CD4-positive, alpha-beta memory T cell (primary cell): Measurements from ENCODE around the gene NAB2. TPM values are rescaled to one million over a fixed set of nuclear protein-coding genes. Genes with fewer than 3 reads are reported as not detected.
"Not testable (repeated sequence)": the region's sequence is repeated elsewhere in the genome, so short reads cannot be mapped to it uniquely, and the experiment has no call there.

Experiments used
- CTCF ChIA-PET: fragments of 350-600 bp; sonication (Branson Sonifier 250); formaldehyde crosslinking; loops from one replicate; lab custom pipeline; 2021; ENCODE audit warnings: inconsistent platforms; ENCODE audit not compliant: partially characterized antibody; lab: Charles Lee
- POLR2A ChIA-PET: fragments of 350-600 bp; sonication (Branson Sonifier 250); formaldehyde crosslinking; loops from one replicate; lab custom pipeline; 2021; ENCODE audit not compliant: partially characterized antibody; lab: Charles Lee
- DNase-seq, 5 donors: peaks; one replicate each; pipeline versions ENCODE4 v3.0.0 to v3.0.0-alpha.2; 2020 to 2022; ENCODE audit warnings: mixed read lengths in 1 of 5
- H3K27ac ChIP-seq: one replicate; pipeline ENCODE4 v1.7.0; 2013; ENCODE audit warnings: low read depth, low read length
- H3K27me3 ChIP-seq: 2 replicates; pipeline ENCODE4 v1.7.0; 2013; ENCODE audit warnings: mild to moderate bottlenecking, low read length, moderate library complexity; ENCODE audit not compliant: insufficient read depth
- H3K36me3 ChIP-seq: 2 replicates; pipeline ENCODE4 v1.7.0; 2013; ENCODE audit warnings: mild to moderate bottlenecking, low read length, moderate library complexity; ENCODE audit not compliant: insufficient read depth
- H3K4me1 ChIP-seq: 2 replicates; pipeline ENCODE4 v1.7.0; 2013; ENCODE audit warnings: mild to moderate bottlenecking, low read length, moderate library complexity; ENCODE audit not compliant: insufficient read depth
- H3K4me3 ChIP-seq, 2 donors: one replicate each; pipeline ENCODE4 v1.7.0; 2013; ENCODE audit warnings: low read length in 2 of 2, mild to moderate bottlenecking in 1 of 2
- H3K9me3 ChIP-seq, 2 donors: one replicate each; pipeline ENCODE4 v1.7.0; 2013; ENCODE audit warnings: low read length in 2 of 2, control low read depth in 1 of 2; ENCODE audit not compliant: control insufficient read depth in 1 of 2
- H3K27ac Mint-ChIP-seq, 7 donors: one replicate each; pipeline ENCODE4 v1.8.0; 2020 to 2021; ENCODE audit warnings: mixed read lengths in 7 of 7, mild to moderate bottlenecking in 6 of 7, inconsistent platforms in 3 of 7, moderate library complexity in 3 of 7
- H3K27me3 Mint-ChIP-seq, 2 donors: one replicate each; pipeline ENCODE4 v1.8.0; 2020 to 2021; ENCODE audit warnings: mixed read lengths in 2 of 2
- H3K36me3 Mint-ChIP-seq, 2 donors: one replicate each; pipeline ENCODE4 v1.8.0; 2020 to 2021; ENCODE audit warnings: mixed read lengths in 2 of 2, inconsistent platforms in 1 of 2, mild to moderate bottlenecking in 1 of 2
- H3K4me1 Mint-ChIP-seq, 4 donors: one replicate each; pipeline ENCODE4 v1.8.0; 2020 to 2021; ENCODE audit warnings: mixed read lengths in 4 of 4, mild to moderate bottlenecking in 1 of 4
- H3K4me3 Mint-ChIP-seq, 8 donors: one replicate each; pipeline ENCODE4 v1.8.0; 2020 to 2021; ENCODE audit warnings: mixed read lengths in 8 of 8, mild to moderate bottlenecking in 7 of 8, moderate library complexity in 6 of 8, inconsistent platforms in 3 of 8
- H3K9me3 Mint-ChIP-seq, 8 donors: one replicate each; pipeline ENCODE4 v1.8.0; 2020 to 2021; ENCODE audit warnings: mixed read lengths in 8 of 8, mild to moderate bottlenecking in 5 of 8, inconsistent platforms in 3 of 8, moderate library complexity in 1 of 8
- intact Hi-C: fragments of 100-400 bp; cut with micrococcal nuclease; formaldehyde crosslinking; loops from one replicate; pipeline ENCODE4 v1.15.1; 2023
- polyA plus RNA-seq, 2 donors: library from polyadenylated mRNA; unstranded; fragments of 300-500 nt; fragmentation: Illumina TruSeq; gene quantifications; one replicate each; pipeline ENCODE4 v1.2.3, GENCODE V29; 2021
- total RNA-seq, 2 experiments: library from RNA; stranded (reverse); gene quantifications; one replicate each; pipeline ENCODE4 v1.2.3, GENCODE V29; 2021

NAB2 gene
- total and polyA plus RNA-seq, 4 experiments from 2014 or later: 0.41 to 19.5 (median 9.6) TPM

GRCh38 chr12:57063991-57064685 is 24.8 kb upstream of the NAB2 start:
- peak; percentile 77 to 88 (median 84) for DNase-seq
- H3K27ac Mint-ChIP-seq: peak overlapping the region; percentile 79 to 99 (median 96)
- no peaks in the 10 kb centered on the region for H3K9me3 ChIP-seq
- H3K36me3 ChIP-seq: peaks cover 7% of the 10 kb centered on the region
- H3K4me3 ChIP-seq: peak overlapping the region; percentile 5 to 24
- ChIA-PET CTCF (interaction anchor here (0.7 to 19.9 kb wide), 5 partner anchors 16 to 66 kb away, joined by 3 to 458 read pairs (median 25); partner anchors contain the start of genes STAT6 and ZBTB39), POLR2A (interaction anchor here (4.7 kb wide), 1 partner anchor 47 kb away, joined by 90 read pairs; the partner anchor contains the start of gene STAT6)
- peaks cover 14 to 27% of the 10 kb centered on the region in 2 donors for H3K36me3 Mint-ChIP-seq
- H3K9me3 Mint-ChIP-seq: no peaks in the 10 kb centered on the region
- peaks cover 15 to 33% (median 20%) of the 10 kb centered on the region in 4 donors for H3K4me1 Mint-ChIP-seq
- peak overlapping the region; percentile 73 to 85 (median 82) for H3K4me3 Mint-ChIP-seq
- H3K27me3 Mint-ChIP-seq: no peaks in the 10 kb centered on the region
- H3K27ac ChIP-seq: peak overlapping the region; percentile 74
- intact Hi-C loops: loop anchor here (1.0 to 2.0 kb wide), 3 partner anchors 15 to 48 kb away; partner anchors contain the start of gene NEMP1
- no peaks in the 10 kb centered on the region for H3K27me3 ChIP-seq
- H3K4me1 ChIP-seq: peaks cover 30% of the 10 kb centered on the region

- H3K4me1 ChIP-seq: peaks cover 42% of the 10 kb centered on the region
- peak overlapping the region in 6 of 7 donors; percentile 9 to 73 (median 44) for H3K27ac Mint-ChIP-seq
- no peaks in the 10 kb centered on the region for H3K27me3 Mint-ChIP-seq
- H3K4me3 Mint-ChIP-seq: no peak overlapping the region
- CTCF ChIA-PET: interaction anchor here (1.1 to 19.9 kb wide), 5 partner anchors 43 to 61 kb away, joined by 3 to 458 read pairs (median 10); partner anchors contain the start of genes STAT6 and ZBTB39
- H3K27me3 ChIP-seq: no peaks in the 10 kb centered on the region
- H3K36me3 ChIP-seq: no peaks in the 10 kb centered on the region
- no peaks in the 10 kb centered on the region for H3K9me3 Mint-ChIP-seq
- no peaks in the 10 kb centered on the region for H3K9me3 ChIP-seq
- H3K4me3 ChIP-seq: no peak overlapping the region
- POLR2A ChIA-PET: interaction anchor here (4.7 kb wide), 1 partner anchor 45 kb away, joined by 90 read pairs; the partner anchor contains the start of gene STAT6
- H3K36me3 Mint-ChIP-seq: peaks cover 22 to 26% of the 10 kb centered on the region in 2 donors
- H3K4me1 Mint-ChIP-seq: peaks cover 21 to 44% (median 27%) of the 10 kb centered on the region in 4 donors
- intact Hi-C loops: loop anchor here (5.0 kb wide), 1 partner anchor 176 kb away; no protein-coding TSS in a partner anchor
- no peak for DNase-seq
- no peak overlapping the region for H3K27ac ChIP-seq
These were observed 22.7 kb upstream of the NAB2 start for GRCh38 chr12:57066245-57066644.

- H3K9me3 ChIP-seq: no peaks in the 10 kb centered on the region
- Mint-ChIP-seq H3K27me3 (no peaks in the 10 kb centered on the region), H3K27ac (peak overlapping the region; percentile 75 to 89 (median 85)), H3K36me3 (peaks cover 22 to 31% of the 10 kb centered on the region in 2 donors), H3K9me3 (no peaks in the 10 kb centered on the region), H3K4me1 (peaks cover 11 to 34% (median 15%) of the 10 kb centered on the region in 4 donors), H3K4me3 (peak overlapping the region in 3 of 8 donors; percentile 0 to 37 (median 28))
- H3K27me3 ChIP-seq: no peaks in the 10 kb centered on the region
- H3K4me1 ChIP-seq: peaks cover 25% of the 10 kb centered on the region
- POLR2A ChIA-PET: interaction anchor here (0.6 to 8.1 kb wide), 11 partner anchors 10 to 344 kb away, joined by 3 to 373 read pairs (median 4); partner anchors contain the start of genes LRP1, NAB2, NACA and NEMP1
- intact Hi-C loops: loop anchor here (1.0 to 5.0 kb wide), 5 partner anchors 9 to 173 kb away; partner anchors contain the start of gene NEMP1
- CTCF ChIA-PET: interaction anchor here (0.7 to 19.9 kb wide), 22 partner anchors 8 to 174 kb away, joined by 3 to 458 read pairs (median 6); partner anchors contain the start of genes LRP1, NAB2, NEMP1 and STAT6
- H3K27ac ChIP-seq: peak overlapping the region; percentile 57
- H3K4me3 ChIP-seq: no peak overlapping the region
- H3K36me3 ChIP-seq: peaks cover 4% of the 10 kb centered on the region
- peak; percentile 73 to 77 (median 75) for DNase-seq
These were observed 19.4 kb upstream of the NAB2 start for GRCh38 chr12:57069523-57069922.

- peaks cover 4% of the 10 kb centered on the region for H3K36me3 ChIP-seq
- H3K4me1 ChIP-seq: peaks cover 21% of the 10 kb centered on the region
- Mint-ChIP-seq H3K27ac (peak overlapping the region in 1 of 7 donors; percentile 46), H3K4me1 (peaks cover 10 to 29% (median 18%) of the 10 kb centered on the region in 4 donors), H3K4me3 (no peak overlapping the region), H3K27me3 (no peaks in the 10 kb centered on the region), H3K9me3 (no peaks in the 10 kb centered on the region), H3K36me3 (peaks cover 17 to 25% of the 10 kb centered on the region in 2 donors)
- DNase-seq: no peak
- intact Hi-C loops: no loop called here
- POLR2A ChIA-PET: interaction anchor here (1.7 to 8.1 kb wide), 3 partner anchors 8 to 38 kb away, joined by 3 to 373 read pairs (median 108); partner anchors contain the start of genes NAB2 and STAT6
- no peaks in the 10 kb centered on the region for H3K27me3 ChIP-seq
- no peak overlapping the region for H3K27ac ChIP-seq
- CTCF ChIA-PET: interaction anchor here (4.9 to 19.9 kb wide), 3 partner anchors 19 to 51 kb away, joined by 23 to 458 read pairs (median 184); partner anchors contain the start of genes NAB2 and STAT6
- no peaks in the 10 kb centered on the region for H3K9me3 ChIP-seq
- H3K4me3 ChIP-seq: no peak overlapping the region
These were observed 16.3 kb upstream of the NAB2 start for GRCh38 chr12:57072661-57073060.

GRCh38 chr12:57073566-57074450 is 15.1 kb upstream of the NAB2 start:
- H3K9me3 ChIP-seq, H3K27ac ChIP-seq, H3K4me3 ChIP-seq, H3K4me3 Mint-ChIP-seq, DNase-seq, H3K27me3 Mint-ChIP-seq, intact Hi-C loops, H3K9me3 Mint-ChIP-seq, H3K36me3 ChIP-seq, H3K27me3 ChIP-seq: not testable (repeated sequence)
- Mint-ChIP-seq H3K36me3 (peaks cover 13 to 26% of the 10 kb centered on the region in 2 donors), H3K27ac (peak overlapping the region in 3 of 7 donors; percentile 22 to 30 (median 22)), H3K4me1 (peaks cover 12 to 39% (median 23%) of the 10 kb centered on the region in 4 donors)
- ChIA-PET CTCF (interaction anchor here (1.0 to 19.9 kb wide), 5 partner anchors 18 to 65 kb away, joined by 3 to 458 read pairs (median 23); partner anchors contain the start of genes NAB2 and STAT6), POLR2A (interaction anchor here (7.7 to 8.1 kb wide), 2 partner anchors 17 to 37 kb away, joined by 108 to 373 read pairs; partner anchors contain the start of genes NAB2 and STAT6)
- H3K4me1 ChIP-seq: peaks cover 26% of the 10 kb centered on the region
